Measurements from ENCODE around the gene GPR15LG.

GRCh38 chr10:84181631-84182030, 8.0 kb downstream of the GPR15LG start:
- TF ChIP-seq CTCF (tag by site-specific recombination; IDR thresholded peaks at IDR 0.05): no peak
- no peak for TF ChIP-seq ZNF624 (tag by site-specific recombination; IDR thresholded peaks at IDR 0.05)
- no peak for TF ChIP-seq SETDB1 (IDR thresholded peaks at IDR 0.05; ENCODE audit: insufficient read length, low read length)
- TF ChIP-seq PBX3 (CRISPR knock-in tag; IDR thresholded peaks at IDR 0.05): no peak
- TF ChIP-seq ZBTB10 (tag by site-specific recombination; IDR thresholded peaks at IDR 0.05): no peak
- TF ChIP-seq ZNF449 (tag by site-specific recombination; IDR thresholded peaks at IDR 0.05): no peak
- no peak for TF ChIP-seq ZBTB6 (tag by site-specific recombination; IDR thresholded peaks at IDR 0.05)

Measured in HEK293 (cell line).